Muscle layer of colon (tissue), 2 donors: ENCODE measurements around the gene LRP11.

Experiments used
- H3K27ac ChIP-seq: one replicate; pipeline ENCODE4 v1.7.0; 2013; ENCODE audit warnings: low read depth, mild to moderate bottlenecking, low read length, moderate library complexity
- H3K27me3 ChIP-seq, 2 donors: one replicate each; pipeline ENCODE4 v1.7.0; 2013; ENCODE audit warnings: low read length in 2 of 2, mild to moderate bottlenecking in 2 of 2; ENCODE audit not compliant: insufficient read depth in 2 of 2, control insufficient read depth in 1 of 2
- H3K36me3 ChIP-seq: one replicate; pipeline ENCODE4 v1.7.0; 2013; ENCODE audit warnings: mild to moderate bottlenecking, low read length; ENCODE audit not compliant: insufficient read depth
- H3K4me1 ChIP-seq: one replicate; pipeline ENCODE4 v1.7.0; 2013; ENCODE audit warnings: mild to moderate bottlenecking, low read length; ENCODE audit not compliant: insufficient read depth
- H3K4me3 ChIP-seq, 2 donors: one replicate each; pipeline ENCODE4 v1.7.0; 2013; ENCODE audit warnings: low read length in 2 of 2, low read depth in 1 of 2, mild to moderate bottlenecking in 1 of 2, moderate library complexity in 1 of 2
- H3K9ac ChIP-seq: one replicate; pipeline ENCODE4 v1.7.0; 2013; ENCODE audit warnings: low read length
- H3K9me3 ChIP-seq: one replicate; pipeline ENCODE4 v1.7.0; 2013; ENCODE audit warnings: mild to moderate bottlenecking, low read length
- donor health status: abdominal sarcoma.
- donor health status: Adenocarcinoma of cecum.

Gene LRP11

DNA sequence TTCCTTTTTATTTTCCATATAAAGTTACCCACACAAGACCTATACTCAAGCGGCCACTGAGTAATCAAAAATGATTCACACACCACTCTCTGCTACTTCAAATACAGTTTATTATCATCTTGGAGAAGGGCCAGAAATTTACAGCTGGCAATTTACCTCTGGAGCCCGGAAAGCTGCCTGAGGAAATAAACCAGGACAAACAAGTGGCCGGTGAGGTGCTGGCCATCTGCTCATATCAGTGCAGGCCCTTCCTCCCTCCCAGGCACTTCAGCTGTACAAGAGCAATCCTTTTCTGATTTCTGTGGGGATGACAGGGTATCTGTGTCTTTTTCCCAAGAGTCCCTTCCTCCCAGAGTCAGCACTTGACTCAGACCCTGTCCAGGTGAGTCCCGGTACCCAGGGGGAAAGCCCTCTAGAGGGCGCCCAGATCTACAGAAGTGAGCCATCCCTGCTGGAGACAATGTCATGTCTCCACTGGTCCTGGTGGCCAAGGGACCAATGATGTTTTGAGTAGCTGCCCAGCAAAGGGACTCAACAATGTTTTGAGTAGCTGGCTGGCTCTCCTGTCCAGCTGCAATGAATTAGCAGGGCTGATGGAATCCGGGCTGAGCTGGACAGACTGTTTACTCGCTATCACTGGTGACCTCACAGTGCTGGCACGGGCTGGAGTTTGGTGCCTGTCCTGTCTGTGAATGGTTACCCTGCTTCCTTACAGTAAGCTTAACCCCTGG lies 23.6 kb downstream of the LRP11 start:
- Histone ChIP-seq H3K27me3 (no peaks in the 10 kb centered on the region), H3K27ac (no peak overlapping the region), H3K9me3 (no peaks in the 10 kb centered on the region), H3K4me1 (no peaks in the 10 kb centered on the region), H3K36me3 (peaks cover 13% of the 10 kb centered on the region), H3K9ac (no peak overlapping the region), H3K4me3 (no peak overlapping the region)

- H3K9ac ChIP-seq, result no peak overlapping the region
- H3K4me1 ChIP-seq, result no peaks in the 10 kb centered on the region
- H3K9me3 ChIP-seq, result no peaks in the 10 kb centered on the region
- H3K36me3 ChIP-seq, result peaks cover 9% of the 10 kb centered on the region
- H3K27me3 ChIP-seq, result no peaks in the 10 kb centered on the region
- H3K4me3 ChIP-seq, result no peak overlapping the region
- no peak overlapping the region for H3K27ac ChIP-seq
These were observed 29.4 kb downstream of the LRP11 start for GRCh38 chr6:149834513-149835481.

GRCh38 chr6:149833651-149834050 lies 30.5 kb downstream of the LRP11 start:
- no peaks in the 10 kb centered on the region for H3K4me1 ChIP-seq
- no peak overlapping the region for H3K4me3 ChIP-seq
- peaks cover 9% of the 10 kb centered on the region for H3K36me3 ChIP-seq
- H3K9ac ChIP-seq, result no peak overlapping the region
- H3K27ac ChIP-seq, result no peak overlapping the region
- H3K9me3 ChIP-seq, result no peaks in the 10 kb centered on the region
- H3K27me3 ChIP-seq, result no peaks in the 10 kb centered on the region

GRCh38 chr6:149831308-149831820 lies 32.8 kb downstream of the LRP11 start:
- H3K36me3 ChIP-seq, result peaks cover 9% of the 10 kb centered on the region
- H3K9ac ChIP-seq, result no peak overlapping the region
- no peaks in the 10 kb centered on the region for H3K4me1 ChIP-seq
- H3K27me3 ChIP-seq, result no peaks in the 10 kb centered on the region
- no peaks in the 10 kb centered on the region for H3K9me3 ChIP-seq
- H3K27ac ChIP-seq, result no peak overlapping the region
- H3K4me3 ChIP-seq, result no peak overlapping the region

DNA sequence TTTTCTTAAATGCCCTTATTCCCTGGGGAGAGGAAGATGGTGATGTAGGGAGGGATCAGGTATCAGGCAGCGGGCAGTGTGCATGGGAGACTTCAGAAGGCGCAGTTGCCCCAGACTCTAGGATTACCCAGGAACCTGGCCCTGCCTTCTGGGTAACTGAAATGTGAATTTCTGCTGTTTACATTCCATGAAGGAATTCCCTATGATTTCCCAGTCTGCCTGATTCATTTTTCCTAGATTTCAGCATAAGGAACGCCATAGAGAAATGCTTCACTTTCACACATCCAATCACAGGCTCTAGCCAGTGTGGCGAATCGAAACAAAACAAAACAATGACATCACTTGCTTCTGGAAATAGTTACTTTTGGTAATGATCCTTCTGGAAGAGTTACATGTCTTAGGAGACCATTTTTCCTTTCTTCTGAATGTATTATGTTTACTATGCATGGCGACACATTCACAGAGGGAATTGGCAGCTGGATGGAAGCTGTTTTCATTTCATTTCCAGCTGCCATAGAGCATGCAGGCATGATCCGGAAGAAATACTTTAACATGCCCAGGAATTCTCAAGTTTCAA lies 33.3 kb downstream of the LRP11 start:
- Histone ChIP-seq H3K4me1 (no peaks in the 10 kb centered on the region), H3K36me3 (peaks cover 7% of the 10 kb centered on the region), H3K9me3 (no peaks in the 10 kb centered on the region), H3K27ac (no peak overlapping the region), H3K4me3 (no peak overlapping the region), H3K27me3 (no peaks in the 10 kb centered on the region), H3K9ac (no peak overlapping the region)

- H3K27ac ChIP-seq, result no peak overlapping the region
- H3K9ac ChIP-seq, result no peak overlapping the region
- peaks cover 18% of the 10 kb centered on the region for H3K36me3 ChIP-seq
- no peaks in the 10 kb centered on the region for H3K4me1 ChIP-seq
- no peaks in the 10 kb centered on the region for H3K27me3 ChIP-seq
- H3K4me3 ChIP-seq, result no peak overlapping the region
- no peaks in the 10 kb centered on the region for H3K9me3 ChIP-seq
These were observed 38.9 kb downstream of the LRP11 start for GRCh38 chr6:149825292-149825691.

- Histone ChIP-seq H3K9ac (no peak overlapping the region), H3K4me1 (no peaks in the 10 kb centered on the region), H3K36me3 (peaks cover 18% of the 10 kb centered on the region), H3K27me3 (no peaks in the 10 kb centered on the region), H3K9me3 (no peaks in the 10 kb centered on the region), H3K4me3 (no peak overlapping the region), H3K27ac (no peak overlapping the region)
These were observed 41.1 kb downstream of the LRP11 start for GRCh38 chr6:149823013-149823412.

DNA sequence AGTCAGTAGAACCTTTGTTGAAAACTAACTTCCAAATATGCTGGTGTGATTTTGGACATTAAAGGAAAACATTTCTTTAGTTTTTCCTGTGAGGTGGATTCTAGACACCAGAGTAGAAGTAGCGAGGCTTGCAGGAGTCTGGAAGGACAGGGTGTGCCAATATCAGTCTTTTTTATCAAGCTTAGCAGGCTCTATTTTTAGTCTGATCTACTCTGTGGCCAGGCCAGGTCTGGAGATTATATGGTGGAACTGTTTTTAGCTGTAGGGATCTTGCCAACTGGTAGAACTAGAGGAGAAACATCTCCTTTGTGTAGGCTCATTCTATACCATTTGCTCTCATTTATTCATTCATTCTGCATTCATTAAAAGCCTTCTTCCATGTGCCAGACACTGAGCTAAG lies 42.7 kb downstream of the LRP11 start:
- H3K9ac ChIP-seq, result no peak overlapping the region
- no peaks in the 10 kb centered on the region for H3K9me3 ChIP-seq
- no peak overlapping the region for H3K27ac ChIP-seq
- no peak overlapping the region for H3K4me3 ChIP-seq
- H3K27me3 ChIP-seq, result no peaks in the 10 kb centered on the region
- H3K36me3 ChIP-seq, result peaks cover 18% of the 10 kb centered on the region
- no peaks in the 10 kb centered on the region for H3K4me1 ChIP-seq

- no peaks in the 10 kb centered on the region for H3K4me1 ChIP-seq
- H3K9me3 ChIP-seq, result no peaks in the 10 kb centered on the region
- peaks cover 13% of the 10 kb centered on the region for H3K36me3 ChIP-seq
- no peak overlapping the region for H3K27ac ChIP-seq
- H3K27me3 ChIP-seq, result no peaks in the 10 kb centered on the region
- no peak overlapping the region for H3K9ac ChIP-seq
- no peak overlapping the region for H3K4me3 ChIP-seq
These were observed 43.7 kb downstream of the LRP11 start for GRCh38 chr6:149820506-149820905.

GRCh38 chr6:149815788-149816187 lies 48.4 kb downstream of the LRP11 start:
- H3K27me3 ChIP-seq, result no peaks in the 10 kb centered on the region
- no peak overlapping the region for H3K9ac ChIP-seq
- no peaks in the 10 kb centered on the region for H3K9me3 ChIP-seq
- no peak overlapping the region for H3K4me3 ChIP-seq
- H3K27ac ChIP-seq, result no peak overlapping the region
- no peaks in the 10 kb centered on the region for H3K4me1 ChIP-seq
- peaks cover 11% of the 10 kb centered on the region for H3K36me3 ChIP-seq

DNA sequence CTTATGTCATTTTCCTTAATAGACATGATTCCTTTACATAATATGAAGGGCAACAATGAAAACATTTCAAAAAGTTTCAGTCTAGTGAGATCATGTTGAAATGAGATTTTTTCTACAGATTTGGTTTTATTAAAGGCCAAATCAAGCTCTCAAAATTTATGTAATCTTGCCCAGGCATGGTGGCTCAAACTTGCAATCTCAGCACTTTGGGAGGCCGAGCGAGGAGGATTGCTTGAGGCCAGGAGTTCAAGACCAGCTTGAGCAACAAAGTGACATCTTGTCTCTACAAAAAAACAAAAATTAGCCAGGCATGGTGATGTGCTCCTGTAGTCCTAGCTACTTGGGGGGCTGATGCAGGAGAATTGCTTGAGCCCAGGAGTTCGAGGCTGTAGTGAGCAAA lies 50.8 kb downstream of the LRP11 start:
- Histone ChIP-seq H3K36me3 (peaks cover 16% of the 10 kb centered on the region), H3K27ac (no peak overlapping the region)

More for the DNA sequence above, 50.8 kb downstream of the LRP11 start:
- no peaks in the 10 kb centered on the region for H3K9me3 ChIP-seq
- no peaks in the 10 kb centered on the region for H3K4me1 ChIP-seq
- no peak overlapping the region for H3K4me3 ChIP-seq
- H3K27me3 ChIP-seq, result no peaks in the 10 kb centered on the region
- no peak overlapping the region for H3K9ac ChIP-seq
